GM21576 (cell line): ENCODE data around the gene ITGA7.

Experiments
- ATAC-seq: cut with Tn5 transposase; IDR thresholded peaks from one replicate; pipeline ENCODE4 v1.9.1; 2021; ENCODE audit warnings: mild to moderate bottlenecking, moderate library complexity; ENCODE audit not compliant: unreplicated experiment

The ITGA7 gene

DNA sequence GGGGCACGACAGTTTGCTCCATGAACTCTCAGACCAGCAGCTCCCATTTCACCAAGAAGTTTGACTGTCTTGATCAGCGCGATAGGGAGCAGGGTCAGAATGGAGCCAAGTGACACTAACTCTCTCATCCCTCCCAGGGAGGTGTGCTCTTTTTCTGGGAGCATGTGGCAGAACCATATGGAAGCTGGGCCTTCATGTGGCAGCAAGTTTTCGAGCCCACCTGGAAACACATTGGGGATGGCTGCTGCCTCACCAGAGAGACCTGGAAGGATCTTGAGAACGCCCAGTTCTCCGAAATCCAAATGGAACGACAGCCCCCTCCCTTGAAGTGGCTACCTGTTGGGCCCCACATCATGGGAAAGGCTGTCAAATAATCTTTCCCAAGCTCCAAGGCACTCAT, 24.0 kb downstream of the ITGA7 start:
- ATAC-seq, result no peak

DNA sequence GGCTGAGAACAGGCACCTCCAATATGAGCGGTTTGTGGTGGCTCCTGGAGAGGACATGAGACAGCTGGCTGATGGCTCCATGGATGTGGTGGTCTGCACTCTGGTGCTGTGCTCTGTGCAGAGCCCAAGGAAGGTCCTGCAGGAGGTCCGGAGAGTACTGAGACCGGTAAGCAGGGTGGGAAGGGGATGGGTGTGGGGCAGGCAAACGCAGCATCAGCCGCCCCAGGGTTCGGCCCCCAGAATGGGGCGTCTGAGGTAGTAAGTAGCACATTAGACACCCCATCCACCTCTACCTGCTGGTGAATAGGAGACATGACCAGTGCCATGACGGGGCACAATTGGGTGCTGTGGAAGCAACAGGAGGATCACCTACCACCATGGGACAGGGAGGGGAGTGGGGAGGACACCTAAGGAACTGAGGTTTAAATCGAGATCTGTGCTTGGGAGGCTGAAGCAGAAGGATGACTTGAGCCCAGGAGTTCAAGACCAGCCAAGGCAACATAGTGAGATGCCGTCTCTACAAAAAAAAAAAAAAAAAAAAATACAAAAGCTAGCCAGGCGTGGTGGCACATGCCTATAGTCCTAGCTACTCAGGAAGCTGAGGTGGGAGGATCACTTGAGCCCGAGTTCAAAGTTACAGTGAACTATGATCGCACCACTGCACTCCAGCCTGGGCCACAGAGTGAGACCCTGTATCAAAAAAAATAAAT, 25.5 kb downstream of the ITGA7 start:
- no peak for ATAC-seq

DNA sequence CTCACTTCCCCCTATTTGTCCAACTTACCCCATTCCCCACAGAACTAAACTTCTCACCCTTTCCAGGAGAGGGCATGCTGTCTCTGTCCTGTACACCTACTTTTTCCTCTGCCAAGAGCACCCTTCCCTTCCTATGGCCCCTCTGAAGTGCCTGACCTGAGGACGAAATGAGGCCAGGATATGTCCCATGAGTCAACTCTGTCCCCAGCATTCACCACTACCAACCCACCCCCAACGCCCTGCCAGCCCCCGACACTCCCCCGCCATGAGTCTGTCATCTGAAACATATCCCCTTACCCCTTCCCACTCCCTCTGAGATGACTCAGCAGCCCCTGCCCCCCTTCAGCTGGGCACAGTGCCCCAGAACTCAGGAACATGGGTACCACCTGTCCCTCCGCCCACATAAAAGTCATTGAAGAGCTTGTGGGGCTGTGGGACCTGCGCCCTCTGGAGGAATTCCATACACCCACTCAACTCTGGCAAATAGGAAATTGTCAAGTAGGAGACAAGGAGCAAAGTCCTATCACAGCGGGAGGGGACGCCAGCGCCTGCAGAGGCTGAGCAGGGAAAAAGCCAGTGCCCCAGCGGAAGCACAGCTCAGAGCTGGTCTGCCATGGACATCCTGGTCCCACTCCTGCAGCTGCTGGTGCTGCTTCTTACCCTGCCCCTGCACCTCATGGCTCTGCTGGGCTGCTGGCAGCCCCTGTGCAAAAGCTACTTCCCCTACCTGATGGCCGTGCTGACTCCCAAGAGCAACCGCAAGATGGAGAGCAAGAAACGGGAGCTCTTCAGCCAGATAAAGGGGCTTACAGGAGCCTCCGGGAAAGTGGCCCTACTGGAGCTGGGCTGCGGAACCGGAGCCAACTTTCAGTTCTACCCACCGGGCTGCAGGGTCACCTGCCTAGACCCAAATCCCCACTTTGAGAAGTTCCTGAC, 26.3 kb downstream of the ITGA7 start:
- ATAC-seq, result no peak

DNA sequence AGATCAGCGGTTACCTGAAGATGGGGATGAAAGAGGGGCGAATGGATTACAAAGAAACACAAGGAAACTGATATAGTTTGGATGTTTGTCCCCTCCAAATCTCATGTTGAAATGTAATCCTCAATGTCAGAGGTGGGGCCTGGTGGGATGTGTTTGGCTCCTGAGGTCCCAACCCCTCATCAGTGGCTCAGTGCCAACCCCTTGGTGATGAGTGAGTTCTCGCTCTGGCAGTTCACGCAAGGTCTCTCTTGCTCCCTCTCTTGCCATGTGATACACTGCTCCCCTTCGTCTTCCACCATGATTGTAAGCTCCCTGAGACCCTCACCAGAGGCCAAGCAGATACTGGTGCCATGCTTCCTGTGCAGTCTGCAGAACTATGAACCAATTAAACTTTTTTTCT, 28.0 kb downstream of the ITGA7 start:
- no peak for ATAC-seq

DNA sequence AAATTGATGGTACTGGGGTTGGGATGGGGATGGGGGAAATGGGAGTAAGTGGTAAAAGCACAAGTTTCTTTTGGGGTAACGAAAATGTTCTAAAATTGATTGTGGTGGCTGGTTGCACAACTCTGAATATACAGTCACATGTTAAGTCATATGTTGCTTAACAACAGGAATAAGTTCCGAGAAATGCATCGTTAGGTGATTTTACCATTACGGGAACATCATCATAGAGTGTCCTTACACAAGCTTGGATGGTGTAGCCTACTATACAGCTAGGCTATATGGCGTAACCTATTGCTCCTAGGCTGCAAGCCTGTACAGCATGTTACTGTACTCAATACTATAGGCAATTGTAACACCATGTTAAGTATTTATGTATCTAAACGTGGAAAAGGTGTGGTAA, 31.0 kb downstream of the ITGA7 start:
- ATAC-seq, result no peak

DNA sequence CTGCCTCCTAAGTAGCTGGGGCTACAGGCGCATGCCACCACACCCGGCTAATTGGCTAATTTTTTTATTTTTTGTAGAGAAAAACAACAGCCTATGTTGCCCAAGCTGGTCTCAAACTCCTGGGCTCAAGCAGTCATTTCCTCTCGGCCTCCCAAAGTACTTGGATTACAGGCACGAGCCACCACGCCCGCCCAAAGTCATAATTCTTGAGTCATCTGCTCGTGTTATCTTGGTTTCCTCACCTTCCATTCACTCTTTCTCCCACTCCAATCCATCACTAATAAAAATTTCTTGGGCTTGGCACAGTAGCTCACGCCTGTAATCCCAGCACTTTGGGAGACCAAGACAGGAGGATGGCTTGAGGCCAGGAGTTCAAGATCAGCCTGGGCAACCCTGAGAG, 32.0 kb downstream of the ITGA7 start:
- ATAC-seq, result no peak

DNA sequence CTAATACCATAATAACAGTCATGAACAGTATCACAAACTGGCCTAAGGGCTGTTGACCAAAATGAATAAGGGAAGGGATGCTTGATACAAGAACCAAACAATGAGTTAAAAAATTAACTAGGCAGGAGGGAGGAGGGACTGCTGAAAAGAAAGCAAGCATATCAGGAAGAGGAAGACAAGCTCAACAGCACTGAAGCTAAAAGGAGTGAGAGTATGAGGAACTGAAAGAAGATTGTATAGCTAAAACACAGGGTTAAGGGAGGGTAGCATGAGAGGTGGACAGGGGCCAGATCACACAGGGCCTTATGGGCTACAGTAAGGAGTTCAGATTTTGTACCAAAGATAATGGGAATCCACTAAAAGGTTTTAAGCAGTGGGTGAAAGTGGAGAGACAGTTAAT, 34.1 kb downstream of the ITGA7 start:
- peak; percentile 99 for ATAC-seq

DNA sequence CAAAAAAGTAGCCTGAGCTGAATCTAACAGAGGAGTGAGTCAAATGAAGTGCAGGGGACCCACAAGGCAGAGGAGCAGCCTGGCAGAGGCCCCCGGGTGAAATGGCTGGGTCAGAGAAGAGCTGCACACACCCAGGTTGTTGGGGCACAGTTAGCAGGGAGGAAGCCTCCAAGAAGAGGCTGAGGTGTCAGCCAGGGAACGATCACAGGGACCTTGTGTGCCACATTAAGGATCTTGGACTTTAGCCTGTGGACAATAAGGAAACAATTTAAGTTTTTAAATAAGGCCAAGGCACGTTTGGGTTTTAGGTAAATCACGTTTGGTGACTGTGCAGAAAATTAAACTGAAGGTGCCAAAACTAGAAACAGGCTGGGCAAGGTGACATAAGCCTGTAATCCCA, 36.0 kb downstream of the ITGA7 start:
- no peak for ATAC-seq

DNA sequence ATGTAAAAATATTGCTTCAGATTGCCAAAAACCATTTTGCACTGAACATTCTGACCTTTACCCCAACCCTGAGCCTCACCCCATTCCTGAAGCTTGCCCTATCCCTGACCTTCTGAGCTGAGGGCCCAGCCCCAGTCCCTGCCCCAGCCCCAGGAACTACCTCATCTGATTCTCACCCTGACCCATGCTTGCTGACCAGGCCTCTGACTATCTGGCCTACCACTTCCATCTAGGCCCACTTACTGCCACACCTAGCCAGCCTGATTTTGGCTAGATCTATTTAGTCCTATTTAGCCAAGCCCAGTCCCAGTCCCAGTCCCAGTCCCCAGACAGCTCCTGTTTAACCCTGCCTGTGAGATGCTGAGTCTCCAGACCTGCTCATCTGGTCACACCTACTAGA, 37.4 kb downstream of the ITGA7 start:
- no peak for ATAC-seq

DNA sequence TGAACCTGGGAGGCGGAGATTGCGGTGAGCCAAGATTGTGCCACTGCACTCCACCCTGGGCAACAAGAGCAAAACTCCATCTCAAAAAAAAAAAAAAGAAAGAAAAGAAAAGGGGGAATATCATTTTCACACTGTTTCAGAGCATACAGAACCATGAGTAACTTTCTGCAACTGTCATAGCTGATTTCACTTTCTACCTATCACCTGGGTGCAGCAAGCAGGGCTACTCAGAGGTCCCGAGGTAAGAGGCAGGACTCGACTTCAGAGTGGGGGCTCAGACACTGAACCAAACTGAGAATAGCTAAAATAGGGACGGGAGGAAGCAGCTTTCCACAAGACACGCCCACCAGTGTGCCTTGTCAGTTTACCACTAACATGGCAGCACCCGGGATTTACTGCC, 41.2 kb downstream of the ITGA7 start:
- no peak for ATAC-seq

DNA sequence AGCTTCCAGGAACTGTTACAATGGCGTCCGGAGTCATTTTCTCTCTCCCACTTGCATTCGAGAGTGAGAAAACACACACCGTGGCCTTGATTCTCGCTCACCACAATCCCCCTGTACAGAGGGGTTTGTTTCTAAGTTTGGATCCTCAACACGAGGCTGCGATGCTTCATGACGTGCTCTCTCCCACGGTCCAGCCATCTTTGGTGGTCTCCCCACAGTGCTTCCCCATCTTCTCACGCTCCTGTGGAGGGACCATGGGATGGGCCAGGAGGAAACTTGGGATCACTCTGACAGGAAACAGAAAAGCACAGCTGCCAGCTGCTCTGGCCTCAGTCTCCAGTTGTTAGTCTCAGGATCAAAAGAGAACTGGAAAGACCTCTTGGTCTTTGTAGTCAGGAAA, 42.9 kb downstream of the ITGA7 start:
- ATAC-seq, result no peak

DNA sequence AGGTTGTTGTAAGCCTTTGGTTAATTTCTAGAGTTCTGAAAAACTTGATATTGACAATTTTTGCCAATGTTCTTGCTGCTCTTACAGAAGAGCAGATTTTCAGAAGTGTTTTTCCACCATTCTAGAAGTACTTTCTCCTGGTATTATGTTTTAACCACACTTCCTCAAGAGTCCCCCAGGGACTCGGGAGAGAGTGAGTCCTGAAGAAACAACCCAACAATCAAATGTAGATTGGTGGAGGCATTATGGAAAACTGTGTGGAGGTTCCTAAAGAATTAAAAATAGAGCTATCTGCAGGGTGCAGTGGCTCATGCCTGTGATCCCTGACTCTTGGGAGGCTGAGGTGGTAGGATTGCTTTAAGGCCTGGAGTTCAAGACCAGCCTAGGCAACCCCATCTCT, 44.3 kb downstream of the ITGA7 start:
- ATAC-seq, result no peak

DNA sequence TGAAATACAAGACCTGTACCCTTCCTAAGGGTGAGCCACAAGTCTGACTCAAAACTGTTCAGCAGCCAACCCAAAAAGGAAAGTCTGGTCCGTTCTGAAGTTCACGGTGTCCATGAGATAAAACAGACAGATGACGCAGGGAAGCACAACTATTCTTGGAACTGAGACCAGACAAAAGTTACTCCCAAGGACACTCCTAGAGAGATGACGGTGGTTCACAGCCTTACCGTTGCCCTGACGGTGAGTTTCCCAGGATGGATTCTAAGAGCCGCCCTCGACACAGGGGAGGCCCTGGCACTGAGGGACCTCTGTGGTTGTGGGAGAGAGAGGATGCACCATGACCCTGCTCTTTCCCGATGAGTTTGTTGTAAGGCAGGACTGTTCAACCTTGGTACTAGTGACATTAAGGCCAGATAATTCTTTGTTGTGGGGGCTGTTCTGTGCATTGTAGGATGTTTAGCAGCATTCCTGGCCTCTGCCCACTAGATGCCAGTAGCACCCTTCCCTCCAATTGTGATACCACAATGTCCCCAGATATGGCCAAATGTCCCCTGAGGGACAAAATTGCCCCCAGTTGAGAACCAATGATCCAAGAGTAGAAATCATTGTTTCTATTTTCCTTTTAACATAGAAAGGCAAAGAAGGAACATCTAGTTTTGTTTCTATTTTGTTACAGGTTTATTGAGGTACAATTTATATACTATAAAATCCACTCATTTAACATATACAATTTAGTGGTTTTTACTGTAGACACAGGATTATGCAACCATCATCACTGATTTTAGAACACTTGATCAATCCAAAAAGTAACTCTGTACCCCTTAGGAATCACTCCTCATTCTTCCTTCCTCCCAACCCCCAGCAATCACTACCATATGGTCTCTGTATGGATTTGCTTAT, 48.0 kb downstream of the ITGA7 start:
- ATAC-seq, result no peak

DNA sequence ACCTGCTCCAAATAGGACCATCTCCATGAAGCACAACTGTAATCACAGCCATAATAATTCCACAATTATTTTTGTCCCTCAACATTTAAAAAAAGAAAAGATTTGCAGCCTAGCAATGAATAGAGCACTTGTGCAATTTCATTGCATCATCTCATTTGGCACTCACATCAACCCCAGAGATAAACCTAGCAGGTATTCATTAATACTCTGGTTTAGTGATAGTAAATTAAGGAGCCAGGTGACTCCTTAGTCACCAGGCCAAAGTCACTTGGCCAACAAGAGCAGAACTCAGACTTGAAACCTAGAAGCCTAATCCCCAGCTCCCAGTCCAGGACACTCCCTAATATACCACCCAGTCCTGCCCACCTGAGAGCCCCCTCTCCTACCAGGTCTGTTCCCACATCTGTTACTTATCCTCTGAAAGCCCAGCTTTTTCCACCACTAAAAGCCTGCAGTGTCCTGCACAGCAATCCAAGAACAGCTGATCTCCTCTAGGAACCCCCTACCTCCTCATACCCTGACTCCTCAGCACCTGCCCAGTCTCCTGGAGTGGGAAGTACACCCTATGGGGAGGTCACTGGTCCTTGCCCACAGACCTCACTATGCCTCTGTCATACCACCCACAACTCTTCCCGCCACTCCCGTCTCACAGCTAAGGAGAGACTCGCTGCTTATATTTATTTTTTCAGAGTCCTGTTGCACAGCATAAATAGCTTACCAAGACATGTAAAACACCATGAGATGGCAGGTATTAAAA, 48.9 kb downstream of the ITGA7 start:
- ATAC-seq, result no peak

DNA sequence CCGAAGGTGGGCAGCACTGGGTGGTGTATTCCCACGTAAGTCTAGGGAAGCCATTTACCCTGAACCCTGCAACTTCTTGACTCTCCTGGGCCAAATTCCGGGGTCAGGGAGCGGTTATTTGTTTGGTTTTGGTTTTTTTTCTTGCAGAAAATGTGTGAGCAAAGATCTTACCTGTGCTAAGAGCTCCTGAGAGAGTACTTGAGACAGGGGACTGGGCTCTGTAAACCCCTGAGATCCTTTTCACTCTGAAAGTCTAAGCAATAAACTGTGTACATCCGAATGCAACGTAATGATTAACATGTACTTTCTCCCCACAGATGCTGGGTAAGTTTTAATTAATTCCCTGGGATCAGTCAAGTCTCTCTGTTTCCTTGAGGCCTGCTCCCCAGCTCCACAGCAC, 49.5 kb downstream of the ITGA7 start:
- ATAC-seq, result no peak

DNA sequence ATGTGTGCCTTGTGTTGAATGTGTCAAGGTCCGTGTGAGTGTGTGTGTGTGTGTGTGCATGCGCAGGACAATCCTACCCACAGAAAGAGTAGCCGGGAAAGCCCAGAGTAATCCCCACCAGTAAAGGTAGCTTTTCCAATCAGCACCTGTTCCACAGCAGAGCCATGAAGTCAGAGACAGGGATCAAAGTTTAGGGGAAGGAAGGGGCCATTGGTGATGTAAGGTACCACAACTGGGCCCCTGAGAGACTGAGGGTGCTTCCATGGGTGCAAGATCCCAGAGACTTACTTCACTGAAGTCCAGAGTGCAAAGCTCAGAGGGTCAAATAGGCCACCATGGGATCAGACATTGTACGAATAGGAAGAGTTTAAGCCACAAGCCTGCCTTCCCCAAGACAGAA, 50.5 kb downstream of the ITGA7 start:
- no peak for ATAC-seq

DNA sequence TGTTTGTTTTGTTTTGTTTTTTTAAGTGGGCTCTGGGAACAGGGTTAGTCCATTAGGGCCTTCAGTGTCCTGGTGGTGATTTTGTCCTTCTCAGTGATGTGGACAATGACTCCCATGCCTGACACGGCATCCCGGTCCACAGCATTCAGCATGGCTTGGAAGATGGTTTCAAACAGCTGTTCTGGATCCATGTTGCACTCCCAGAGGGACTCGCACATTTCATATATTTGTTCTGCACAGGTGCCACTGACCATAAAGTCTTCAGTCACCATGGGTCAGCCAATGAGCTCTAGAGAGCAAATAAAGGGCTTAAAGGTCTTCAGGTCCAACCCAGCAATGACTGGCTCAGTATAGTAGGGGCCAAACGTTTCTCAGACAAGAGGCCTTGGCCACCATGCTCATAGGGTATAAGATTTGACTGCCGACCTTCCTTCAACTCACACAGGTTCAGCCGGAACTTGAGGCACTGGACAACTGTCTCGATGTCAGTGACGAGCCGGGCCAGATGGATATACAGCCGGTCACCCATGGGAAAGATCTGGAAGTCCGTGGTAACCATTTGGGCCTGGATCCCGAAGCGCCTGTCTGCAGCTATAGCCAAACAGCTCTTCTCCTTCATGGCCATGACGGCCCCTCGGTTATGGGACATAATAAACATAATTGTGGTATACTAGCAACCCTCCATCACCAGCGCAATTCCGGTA, 53.0 kb downstream of the ITGA7 start:
- ATAC-seq, result no peak

DNA sequence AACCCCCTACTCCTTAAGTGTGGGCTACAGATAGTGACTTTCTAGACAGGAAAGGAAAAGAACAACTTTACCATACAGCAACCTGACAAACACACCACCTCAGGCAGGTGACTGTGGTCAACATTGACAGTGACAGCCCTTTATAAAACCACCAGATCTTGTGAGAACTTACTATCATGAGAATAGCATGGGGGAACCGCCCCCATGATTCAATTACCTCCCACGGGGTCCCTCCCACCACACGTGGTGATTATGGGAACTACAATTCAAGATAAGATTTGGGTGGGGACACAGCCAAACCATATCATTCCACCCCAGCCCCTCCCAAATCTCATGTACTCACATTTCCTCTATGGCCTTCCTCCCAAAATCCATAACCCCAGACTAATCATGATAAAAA, 54.7 kb downstream of the ITGA7 start:
- no peak for ATAC-seq

DNA sequence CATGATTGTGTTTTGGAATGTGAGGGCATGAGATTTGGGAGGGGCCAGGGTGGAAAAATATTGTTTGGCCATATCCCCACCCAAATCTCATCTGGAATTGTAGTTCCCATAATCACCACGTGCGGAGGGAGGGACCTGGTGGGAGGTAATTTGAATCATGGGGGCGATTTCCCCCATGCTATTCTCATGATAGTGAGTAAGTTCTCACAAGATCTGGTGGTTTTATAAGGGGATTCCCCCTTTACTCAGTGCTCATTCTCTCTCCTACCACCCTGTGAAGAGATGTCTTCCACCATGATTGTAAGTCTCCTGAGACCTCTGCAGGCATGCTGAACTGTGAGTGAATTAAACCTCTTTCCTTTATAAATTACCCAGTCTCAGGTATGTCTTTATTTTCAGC, 55.4 kb downstream of the ITGA7 start:
- ATAC-seq, result no peak

DNA sequence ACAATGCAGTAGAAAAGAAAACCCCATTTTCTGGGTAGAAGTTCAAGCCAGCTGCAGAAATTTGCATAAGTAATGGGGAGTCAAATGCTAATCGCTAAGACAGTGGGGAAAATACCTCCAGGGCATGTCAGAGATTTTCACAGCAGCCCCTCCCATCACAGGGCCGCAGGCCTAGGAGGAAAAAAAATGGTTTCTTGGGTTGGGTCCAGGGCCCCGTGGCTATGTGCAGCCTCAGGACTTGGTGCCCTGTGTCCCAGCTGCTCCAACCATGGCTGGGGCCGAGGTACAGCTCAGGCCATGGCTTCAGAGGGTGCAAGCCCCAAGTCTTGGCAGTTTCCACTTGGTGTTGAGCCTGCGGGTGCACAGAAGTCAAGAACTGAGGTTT, 56.4 kb downstream of the ITGA7 start:
- ATAC-seq, result no peak
